ENCODE data around the gene THRB.

THRB gene

GRCh38 chr3:24273491-24273890, 221.2 kb downstream of the THRB start:
- Histone ChIP-seq H3K4me3 (ENCODE audit: low read length in 2 of 2) (no peak overlapping the region), H3K18ac (ENCODE audit: low read length) (no peak overlapping the region), H2BK5ac (ENCODE audit: low read length) (no peak overlapping the region), H3K36me3 (replicated peaks in 1 of 2; ENCODE audit: control insufficient read depth in 2 of 2, insufficient read depth in 2 of 2, low read length in 2 of 2) (no peaks in the 10 kb centered on the region), H3K4me1 (ENCODE audit: control insufficient read depth in 2 of 2, insufficient read depth in 1 of 2, low read depth in 1 of 2, low read length in 2 of 2) (peaks cover 0 to 2% of the 10 kb centered on the region in 2 donors), H2AK5ac (ENCODE audit: low read depth, low read length) (no peak overlapping the region), H3K27me3 (ENCODE audit: control insufficient read depth in 3 of 3, insufficient read depth in 3 of 3, low read depth in 1 of 3, low read length in 3 of 3) (no peaks in the 10 kb centered on the region), H2AFZ (ENCODE audit: low read length) (no peak overlapping the region), H3K23ac (ENCODE audit: low read depth, low read length, poor library complexity) (no peak overlapping the region), H2BK12ac (ENCODE audit: low read length) (no peak overlapping the region), H3K27ac (replicated peaks; ENCODE audit: low read length) (no peak overlapping the region), H3K79me1 (ENCODE audit: low read depth, low read length) (no peaks in the 10 kb centered on the region), H3K14ac (ENCODE audit: low read length) (no peak overlapping the region), H2BK15ac (ENCODE audit: low read length) (no peak overlapping the region), H2BK120ac (ENCODE audit: low read depth, low read length) (no peak overlapping the region), H3K4ac (ENCODE audit: low read length) (no peak overlapping the region), H3K4me2 (ENCODE audit: insufficient read depth, low read length, poor library complexity, severe bottlenecking) (no peak overlapping the region), H3K9me3 (replicated peaks in 1 of 2; ENCODE audit: control insufficient read depth in 2 of 2, insufficient read depth in 1 of 2, low read depth in 1 of 2, low read length in 2 of 2) (no peaks in the 10 kb centered on the region), H3K9ac (ENCODE audit: low read depth, low read length, poor library complexity) (no peak overlapping the region), H4K8ac (ENCODE audit: low read depth, low read length) (no peak overlapping the region), H4K91ac (ENCODE audit: low read depth, low read length, poor library complexity) (no peak overlapping the region)
- no peak for DNase-seq (ENCODE audit: low spot score)
- WGBS, 2 donors (ENCODE audit: extremely low coverage in 2 of 2, insufficient read length in 2 of 2, insufficient replicate concordance in 1 of 2), result no CpG with 5 or more reads among the region's 2 CpGs

GRCh38 chr3:24272875-24273274, 221.8 kb downstream of the THRB start:
- Histone ChIP-seq H3K79me1 (ENCODE audit: low read depth, low read length) (no peaks in the 10 kb centered on the region), H3K4ac (ENCODE audit: low read length) (no peak overlapping the region), H2BK120ac (ENCODE audit: low read depth, low read length) (no peak overlapping the region), H3K27ac (replicated peaks; ENCODE audit: low read length) (no peak overlapping the region), H3K4me3 (ENCODE audit: low read length in 2 of 2) (no peak overlapping the region), H3K36me3 (replicated peaks in 1 of 2; ENCODE audit: control insufficient read depth in 2 of 2, insufficient read depth in 2 of 2, low read length in 2 of 2) (no peaks in the 10 kb centered on the region), H2BK15ac (ENCODE audit: low read length) (no peak overlapping the region), H4K91ac (ENCODE audit: low read depth, low read length, poor library complexity) (no peak overlapping the region), H3K23ac (ENCODE audit: low read depth, low read length, poor library complexity) (no peak overlapping the region), H3K4me1 (ENCODE audit: control insufficient read depth in 2 of 2, insufficient read depth in 1 of 2, low read depth in 1 of 2, low read length in 2 of 2) (peaks cover 0 to 2% of the 10 kb centered on the region in 2 donors), H3K14ac (ENCODE audit: low read length) (no peak overlapping the region), H2AFZ (ENCODE audit: low read length) (no peak overlapping the region), H3K9me3 (replicated peaks in 1 of 2; ENCODE audit: control insufficient read depth in 2 of 2, insufficient read depth in 1 of 2, low read depth in 1 of 2, low read length in 2 of 2) (no peaks in the 10 kb centered on the region), H3K9ac (ENCODE audit: low read depth, low read length, poor library complexity) (no peak overlapping the region), H2BK5ac (ENCODE audit: low read length) (no peak overlapping the region), H3K4me2 (ENCODE audit: insufficient read depth, low read length, poor library complexity, severe bottlenecking) (no peak overlapping the region), H3K27me3 (ENCODE audit: control insufficient read depth in 3 of 3, insufficient read depth in 3 of 3, low read depth in 1 of 3, low read length in 3 of 3) (no peaks in the 10 kb centered on the region), H2AK5ac (ENCODE audit: low read depth, low read length) (no peak overlapping the region), H2BK12ac (ENCODE audit: low read length) (no peak overlapping the region), H4K8ac (ENCODE audit: low read depth, low read length) (no peak overlapping the region), H3K18ac (ENCODE audit: low read length) (no peak overlapping the region)
- WGBS, 2 donors (ENCODE audit: extremely low coverage in 2 of 2, insufficient read length in 2 of 2, insufficient replicate concordance in 1 of 2), result no CpG with 5 or more reads among the region's 2 CpGs
- DNase-seq (ENCODE audit: low spot score), result no peak

GRCh38 chr3:24272408-24272807, 222.2 kb downstream of the THRB start:
- Histone ChIP-seq H3K4me1 (ENCODE audit: control insufficient read depth in 2 of 2, insufficient read depth in 1 of 2, low read depth in 1 of 2, low read length in 2 of 2) (peaks cover 0 to 2% of the 10 kb centered on the region in 2 donors), H3K4ac (ENCODE audit: low read length) (no peak overlapping the region), H2AFZ (ENCODE audit: low read length) (no peak overlapping the region), H3K36me3 (replicated peaks in 1 of 2; ENCODE audit: control insufficient read depth in 2 of 2, insufficient read depth in 2 of 2, low read length in 2 of 2) (no peaks in the 10 kb centered on the region), H2BK120ac (ENCODE audit: low read depth, low read length) (no peak overlapping the region), H3K4me3 (ENCODE audit: low read length in 2 of 2) (no peak overlapping the region), H4K8ac (ENCODE audit: low read depth, low read length) (no peak overlapping the region), H3K27ac (replicated peaks; ENCODE audit: low read length) (no peak overlapping the region), H2AK5ac (ENCODE audit: low read depth, low read length) (no peak overlapping the region), H2BK15ac (ENCODE audit: low read length) (no peak overlapping the region), H3K9me3 (replicated peaks in 1 of 2; ENCODE audit: control insufficient read depth in 2 of 2, insufficient read depth in 1 of 2, low read depth in 1 of 2, low read length in 2 of 2) (no peaks in the 10 kb centered on the region), H3K27me3 (ENCODE audit: control insufficient read depth in 3 of 3, insufficient read depth in 3 of 3, low read depth in 1 of 3, low read length in 3 of 3) (no peaks in the 10 kb centered on the region), H2BK12ac (ENCODE audit: low read length) (no peak overlapping the region), H3K79me1 (ENCODE audit: low read depth, low read length) (no peaks in the 10 kb centered on the region), H3K4me2 (ENCODE audit: insufficient read depth, low read length, poor library complexity, severe bottlenecking) (no peak overlapping the region), H3K9ac (ENCODE audit: low read depth, low read length, poor library complexity) (no peak overlapping the region), H3K18ac (ENCODE audit: low read length) (no peak overlapping the region), H2BK5ac (ENCODE audit: low read length) (no peak overlapping the region), H4K91ac (ENCODE audit: low read depth, low read length, poor library complexity) (no peak overlapping the region), H3K23ac (ENCODE audit: low read depth, low read length, poor library complexity) (no peak overlapping the region), H3K14ac (ENCODE audit: low read length) (no peak overlapping the region)
- DNase-seq (ENCODE audit: low spot score), result no peak

- no peaks in the 10 kb centered on the region for H3K27me3 ChIP-seq (ENCODE audit: control insufficient read depth in 3 of 3, insufficient read depth in 3 of 3, low read depth in 1 of 3, low read length in 3 of 3)
- no peak overlapping the region for H2BK120ac ChIP-seq (ENCODE audit: low read depth, low read length)
- no peak overlapping the region for H3K23ac ChIP-seq (ENCODE audit: low read depth, low read length, poor library complexity)
- no peaks in the 10 kb centered on the region for H3K9me3 ChIP-seq (replicated peaks in 1 of 2; ENCODE audit: control insufficient read depth in 2 of 2, insufficient read depth in 1 of 2, low read depth in 1 of 2, low read length in 2 of 2)
- no peak overlapping the region for H2BK15ac ChIP-seq (ENCODE audit: low read length)
- H2AK5ac ChIP-seq (ENCODE audit: low read depth, low read length), result no peak overlapping the region
- no peak overlapping the region for H2BK12ac ChIP-seq (ENCODE audit: low read length)
- H2AFZ ChIP-seq (ENCODE audit: low read length), result no peak overlapping the region
- H3K14ac ChIP-seq (ENCODE audit: low read length), result no peak overlapping the region
- H3K4ac ChIP-seq (ENCODE audit: low read length), result no peak overlapping the region
- H4K8ac ChIP-seq (ENCODE audit: low read depth, low read length), result no peak overlapping the region
- H3K18ac ChIP-seq (ENCODE audit: low read length), result no peak overlapping the region
- no peak for DNase-seq (ENCODE audit: low spot score)
- H4K91ac ChIP-seq (ENCODE audit: low read depth, low read length, poor library complexity), result no peak overlapping the region
- no peak overlapping the region for H3K9ac ChIP-seq (ENCODE audit: low read depth, low read length, poor library complexity)
- WGBS, 2 donors (ENCODE audit: extremely low coverage in 2 of 2, insufficient read length in 2 of 2, insufficient replicate concordance in 1 of 2), result no CpG with 5 or more reads among the region's 3 CpGs
- peaks cover 0 to 2% of the 10 kb centered on the region in 2 donors for H3K4me1 ChIP-seq (ENCODE audit: control insufficient read depth in 2 of 2, insufficient read depth in 1 of 2, low read depth in 1 of 2, low read length in 2 of 2)
- H2BK5ac ChIP-seq (ENCODE audit: low read length), result no peak overlapping the region
- no peaks in the 10 kb centered on the region for H3K36me3 ChIP-seq (replicated peaks in 1 of 2; ENCODE audit: control insufficient read depth in 2 of 2, insufficient read depth in 2 of 2, low read length in 2 of 2)
- H3K4me2 ChIP-seq (ENCODE audit: insufficient read depth, low read length, poor library complexity, severe bottlenecking), result no peak overlapping the region
- H3K27ac ChIP-seq (replicated peaks; ENCODE audit: low read length), result no peak overlapping the region
- H3K4me3 ChIP-seq (ENCODE audit: low read length in 2 of 2), result no peak overlapping the region
- no peaks in the 10 kb centered on the region for H3K79me1 ChIP-seq (ENCODE audit: low read depth, low read length)
Observed at GRCh38 chr3:24271228-24271627, 223.4 kb downstream of the THRB start.
